Nephron progenitor cell (in vitro differentiated cells): ENCODE data around the gene SRSF9.

Experiments
- DNase-seq: peaks from one replicate; pipeline ENCODE4 v3.0.0; 2021
- H3K27ac Mint-ChIP-seq: 2 replicates; pipeline ENCODE4 v1.8.0; 2021; ENCODE audit warnings: mild to moderate bottlenecking, moderate library complexity, mixed read lengths
- H3K27me3 Mint-ChIP-seq: 2 replicates; pipeline ENCODE4 v1.8.0; 2021; ENCODE audit warnings: mild to moderate bottlenecking, low read depth, mixed read lengths; ENCODE audit not compliant: poor library complexity
- H3K36me3 Mint-ChIP-seq: 2 replicates; pipeline ENCODE4 v1.8.0; 2021; ENCODE audit warnings: low read depth, mixed read lengths
- H3K4me1 Mint-ChIP-seq: 2 replicates; pipeline ENCODE4 v1.8.0; 2021; ENCODE audit warnings: mixed read lengths
- H3K4me3 Mint-ChIP-seq: 2 replicates; pipeline ENCODE4 v1.8.0; 2021; ENCODE audit warnings: mild to moderate bottlenecking, moderate library complexity, mixed read lengths
- H3K9me3 Mint-ChIP-seq: 2 replicates; pipeline ENCODE4 v1.8.0; 2021; ENCODE audit warnings: mild to moderate bottlenecking, moderate library complexity, mixed read lengths
- TF ChIP-seq, protein P1 (sequence below): fragments of 200-600 bp; sonication (generic); IDR thresholded peaks from 2 replicates; pipeline ENCODE4 v1.5.0; 2021; ENCODE audit warnings: antibody characterized with exemption

SRSF9 gene

DNA sequence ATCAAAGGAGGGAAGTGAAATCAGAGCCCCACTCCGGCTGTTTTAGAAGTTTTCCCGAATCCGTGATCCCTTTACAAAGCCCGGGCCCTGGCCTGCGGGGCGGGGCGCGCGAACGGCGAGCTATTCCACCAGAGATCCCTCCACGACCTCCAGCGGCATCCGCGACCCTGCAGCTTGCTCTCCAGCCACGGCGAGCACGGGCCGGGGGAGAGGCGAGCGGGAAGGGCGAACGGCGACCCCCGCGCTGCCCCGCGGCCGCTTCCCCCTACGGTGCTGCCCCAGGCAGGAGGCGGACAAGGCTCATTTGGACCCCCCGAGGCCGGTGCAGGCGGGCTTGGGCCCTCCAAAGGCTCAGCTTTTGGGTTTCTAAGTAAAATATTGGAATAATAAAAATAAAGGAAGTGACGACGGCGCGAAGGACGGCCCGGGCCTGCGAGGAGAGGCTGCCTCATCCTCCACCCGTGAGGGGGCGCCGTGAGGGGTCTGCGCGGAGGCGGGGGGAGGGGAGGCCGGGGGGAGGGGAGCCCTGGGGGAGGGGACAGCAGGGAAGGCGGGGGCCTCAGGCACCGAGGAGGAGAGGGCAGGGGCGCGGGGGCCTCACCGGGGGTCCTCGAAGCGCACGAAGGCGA is 613 bp downstream of the SRSF9 start:
- peak overlapping the region; percentile 93 for H3K4me3 Mint-ChIP-seq
- H3K36me3 Mint-ChIP-seq = peaks cover 37% of the 10 kb centered on the region
- peak overlapping the region; percentile 87 for H3K27ac Mint-ChIP-seq
- TF ChIP-seq, protein P1, sequence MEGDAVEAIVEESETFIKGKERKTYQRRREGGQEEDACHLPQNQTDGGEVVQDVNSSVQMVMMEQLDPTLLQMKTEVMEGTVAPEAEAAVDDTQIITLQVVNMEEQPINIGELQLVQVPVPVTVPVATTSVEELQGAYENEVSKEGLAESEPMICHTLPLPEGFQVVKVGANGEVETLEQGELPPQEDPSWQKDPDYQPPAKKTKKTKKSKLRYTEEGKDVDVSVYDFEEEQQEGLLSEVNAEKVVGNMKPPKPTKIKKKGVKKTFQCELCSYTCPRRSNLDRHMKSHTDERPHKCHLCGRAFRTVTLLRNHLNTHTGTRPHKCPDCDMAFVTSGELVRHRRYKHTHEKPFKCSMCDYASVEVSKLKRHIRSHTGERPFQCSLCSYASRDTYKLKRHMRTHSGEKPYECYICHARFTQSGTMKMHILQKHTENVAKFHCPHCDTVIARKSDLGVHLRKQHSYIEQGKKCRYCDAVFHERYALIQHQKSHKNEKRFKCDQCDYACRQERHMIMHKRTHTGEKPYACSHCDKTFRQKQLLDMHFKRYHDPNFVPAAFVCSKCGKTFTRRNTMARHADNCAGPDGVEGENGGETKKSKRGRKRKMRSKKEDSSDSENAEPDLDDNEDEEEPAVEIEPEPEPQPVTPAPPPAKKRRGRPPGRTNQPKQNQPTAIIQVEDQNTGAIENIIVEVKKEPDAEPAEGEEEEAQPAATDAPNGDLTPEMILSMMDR = no peak
- peak; percentile 56 for DNase-seq
- H3K9me3 Mint-ChIP-seq = no peaks in the 10 kb centered on the region
- peaks cover 7% of the 10 kb centered on the region for H3K27me3 Mint-ChIP-seq
- H3K4me1 Mint-ChIP-seq = peaks cover 57% of the 10 kb centered on the region

DNA sequence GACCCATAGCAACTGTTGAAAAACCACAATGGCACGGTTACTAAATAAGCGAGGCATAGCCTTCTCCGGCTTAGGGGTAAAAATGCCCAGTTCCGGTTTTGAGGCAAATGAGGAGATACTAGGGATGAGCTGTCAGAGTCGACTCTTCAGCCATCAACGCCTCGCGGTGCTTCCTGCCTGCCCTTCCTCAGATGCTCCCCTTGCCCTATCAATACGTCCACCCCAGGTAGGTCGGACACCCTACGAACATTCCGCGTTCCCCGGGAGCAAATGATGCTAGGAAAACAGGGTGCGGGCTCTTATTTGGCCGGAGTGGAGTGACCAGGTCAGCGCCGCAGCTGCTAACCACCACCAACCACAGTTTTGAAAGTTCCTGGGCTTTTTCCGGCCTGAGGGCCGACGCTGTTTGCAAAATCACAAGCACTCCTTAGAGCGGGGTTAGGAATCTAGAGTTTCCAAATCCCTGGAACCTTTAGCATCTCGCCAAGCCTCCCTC is 1.2 kb downstream of the SRSF9 start:
- H3K4me3 Mint-ChIP-seq = peak overlapping the region; percentile 93
- peak overlapping the region; percentile 88 for H3K27ac Mint-ChIP-seq
- H3K27me3 Mint-ChIP-seq = peaks cover 7% of the 10 kb centered on the region
- peaks cover 53% of the 10 kb centered on the region for H3K4me1 Mint-ChIP-seq
- TF ChIP-seq, protein P1 = no peak
- DNase-seq = peak; percentile 33
- H3K9me3 Mint-ChIP-seq = no peaks in the 10 kb centered on the region
- peaks cover 43% of the 10 kb centered on the region for H3K36me3 Mint-ChIP-seq

DNA sequence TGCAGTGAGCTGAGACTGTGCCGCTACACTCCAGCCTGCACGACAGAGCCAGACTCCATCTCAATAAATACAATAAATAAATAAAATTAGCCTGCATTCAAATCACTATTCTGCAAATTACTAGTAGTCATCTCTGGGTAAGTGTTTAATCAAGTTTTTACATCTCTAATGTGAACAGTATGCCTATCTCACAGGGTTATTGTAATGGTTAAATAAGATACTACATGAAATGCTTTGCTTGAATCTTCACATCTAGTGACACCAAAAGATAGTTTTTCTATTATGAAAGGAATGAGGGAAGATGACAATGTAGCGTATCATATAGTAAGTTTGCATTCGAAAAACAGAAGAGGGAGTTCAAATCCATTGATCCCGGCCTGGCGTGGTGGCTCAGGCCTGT is 2.1 kb downstream of the SRSF9 start:
- no peak for DNase-seq
- peaks cover 44% of the 10 kb centered on the region for H3K4me1 Mint-ChIP-seq
- peak overlapping the region; percentile 82 for H3K27ac Mint-ChIP-seq
- H3K36me3 Mint-ChIP-seq = peaks cover 52% of the 10 kb centered on the region
- no peaks in the 10 kb centered on the region for H3K9me3 Mint-ChIP-seq
- TF ChIP-seq, protein P1 = no peak
- H3K27me3 Mint-ChIP-seq = peaks cover 2% of the 10 kb centered on the region
- peak overlapping the region; percentile 93 for H3K4me3 Mint-ChIP-seq

DNA sequence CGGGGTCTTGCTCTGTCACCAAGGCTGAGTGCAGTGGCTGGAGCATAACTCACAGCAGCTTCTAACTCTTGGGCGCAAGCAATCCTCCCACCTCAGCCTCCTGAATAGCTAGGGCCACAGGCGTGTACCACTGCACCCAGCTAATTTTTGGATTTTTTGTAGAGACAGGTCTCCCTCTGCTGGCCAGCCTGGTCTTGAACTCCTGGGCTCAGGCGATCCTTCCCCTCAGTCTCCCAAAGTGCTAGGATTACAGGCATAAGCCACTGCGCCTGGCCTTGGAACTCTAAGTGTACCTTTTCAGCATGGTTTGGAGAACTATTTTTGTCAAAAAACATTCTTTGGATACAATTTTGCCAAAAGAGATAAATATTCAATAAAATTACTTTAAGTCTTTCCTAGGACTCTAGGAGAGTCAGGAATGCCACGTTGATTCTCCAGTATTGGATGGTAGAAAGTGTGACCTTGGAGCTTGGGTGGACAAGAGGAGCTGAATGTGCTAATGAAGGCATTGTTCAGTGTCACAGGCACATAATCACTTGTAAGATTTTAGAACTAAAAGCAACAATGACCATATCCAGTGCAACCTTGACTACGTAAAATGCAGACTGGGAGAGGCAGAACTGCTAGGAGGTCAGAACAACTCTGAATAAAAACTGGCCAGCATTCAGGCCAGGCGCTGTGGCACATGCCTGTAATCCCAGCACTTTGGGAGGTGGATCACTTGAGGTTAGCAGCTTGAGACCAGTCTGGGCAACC is 2.8 kb downstream of the SRSF9 start:
- Mint-ChIP-seq H3K36me3 (peaks cover 59% of the 10 kb centered on the region), H3K27ac (peak overlapping the region; percentile 42), H3K4me1 (peaks cover 41% of the 10 kb centered on the region), H3K27me3 (peaks cover 2% of the 10 kb centered on the region), H3K9me3 (no peaks in the 10 kb centered on the region), H3K4me3 (peak overlapping the region; percentile 66)
- peak; percentile 52 for DNase-seq
- TF ChIP-seq, protein P1 = peak; percentile 52

DNA sequence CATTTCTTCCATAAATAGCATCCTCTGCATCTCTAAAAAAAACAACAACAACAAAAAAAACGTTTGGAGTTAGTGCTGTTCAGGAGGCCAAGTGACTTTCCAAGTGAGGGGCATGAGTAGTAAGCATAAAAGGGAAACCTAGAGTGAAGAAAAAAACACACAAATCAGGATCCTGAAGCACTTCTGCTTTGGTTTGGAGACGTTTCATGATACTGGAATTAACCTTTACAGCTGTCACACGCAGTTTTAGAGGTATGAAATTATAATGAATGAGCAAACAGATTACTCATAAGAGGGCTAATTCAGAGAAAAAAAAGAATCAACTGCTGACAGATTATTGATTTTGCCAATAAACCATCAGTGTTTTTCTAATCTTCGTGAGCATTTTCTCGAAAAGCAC is 3.8 kb downstream of the SRSF9 start:
- peaks cover 41% of the 10 kb centered on the region for H3K4me1 Mint-ChIP-seq
- TF ChIP-seq, protein P1 = no peak
- H3K36me3 Mint-ChIP-seq = peaks cover 65% of the 10 kb centered on the region
- no peaks in the 10 kb centered on the region for H3K9me3 Mint-ChIP-seq
- DNase-seq = no peak
- no peak overlapping the region for H3K4me3 Mint-ChIP-seq
- no peak overlapping the region for H3K27ac Mint-ChIP-seq
- peaks cover 2% of the 10 kb centered on the region for H3K27me3 Mint-ChIP-seq
